HEK293 (cell line): ENCODE data around the gene ITGA4.

Experiments used
- CTCF ChIA-PET: fragments of 350-600 bp; formaldehyde crosslinking; extraction: SDS; loops from one replicate; lab custom pipeline; 2021; ENCODE audit warnings: antibody characterized with exemption; lab: Yijun Ruan, JAX
- POLR2A ChIA-PET: fragments of 300-600 bp; formaldehyde crosslinking; extraction: SDS; loops from one replicate; lab custom pipeline; 2020; ENCODE audit warnings: antibody characterized with exemption, inconsistent platforms; lab: Yijun Ruan, JAX
- H3K27ac ChIP-seq: fragments of 200-500 bp; sonication (Bioruptor generic); 2 replicates; pipeline ENCODE4 v1.5.1; 2014; ENCODE audit warnings: low read depth, low read length, control low read depth, inconsistent platforms; ENCODE audit errors: extremely low read depth
- H3K36me3 ChIP-seq, 2 experiments: fragments of 200-500 bp in 1 of 2; sonication (Bioruptor generic) in 1 of 2; 1 replicate in 1 of 2; 2 replicates in 1 of 2; pipeline ENCODE4 v1.5.1; 2014 to 2017; ENCODE audit warnings: inconsistent platforms in 2 of 2, low read length in 2 of 2; ENCODE audit not compliant: control insufficient read depth in 2 of 2, insufficient read depth in 1 of 2
- H3K4me1 ChIP-seq: fragments of 200-500 bp; sonication (Bioruptor generic); 2 replicates; pipeline ENCODE4 v1.5.1; 2014; ENCODE audit warnings: mild to moderate bottlenecking, low read length, inconsistent platforms; ENCODE audit not compliant: control insufficient read depth, insufficient read depth
- H3K4me3 ChIP-seq: 2 replicates; pipeline ENCODE4 v1.5.1; 2011; ENCODE audit warnings: low read depth, mild to moderate bottlenecking, control low read depth, low read length, moderate library complexity
- H3K9me3 ChIP-seq: fragments of 200-500 bp; sonication (Bioruptor generic); 2 replicates; pipeline ENCODE4 v1.5.1; 2014; ENCODE audit warnings: low read depth, low read length, inconsistent platforms; ENCODE audit not compliant: control insufficient read depth, insufficient read depth
- ATF2 ChIP-seq: fragments of 450-650 bp; formaldehyde crosslinking; IDR thresholded peaks from 2 replicates; pipeline ENCODE4 v1.5.1; 2016; ENCODE audit warnings: missing biosample characterization, missing genetic modification characterization, low read depth
- HIC1 ChIP-seq: fragments of 450-650 bp; formaldehyde crosslinking; IDR thresholded peaks from 2 replicates; pipeline ENCODE4 v1.5.1; 2016; ENCODE audit warnings: missing biosample characterization, missing genetic modification characterization
- MEIS1 ChIP-seq: sonication (generic); formaldehyde crosslinking; IDR thresholded peaks from 2 replicates; pipeline ENCODE4 v1.8.1; 2022; ENCODE audit warnings: missing genetic modification reagents, mild to moderate bottlenecking, borderline replicate concordance
- RBAK ChIP-seq: fragments of 450-650 bp; formaldehyde crosslinking; IDR thresholded peaks from 2 replicates; pipeline ENCODE4 v1.5.1; 2016; ENCODE audit warnings: missing biosample characterization, missing genetic modification characterization
- TSHZ1 ChIP-seq: fragments of 450-650 bp; formaldehyde crosslinking; IDR thresholded peaks from 2 replicates; pipeline ENCODE4 v1.5.1; 2016; ENCODE audit warnings: missing biosample characterization, missing genetic modification characterization, borderline replicate concordance
- ZBTB10 ChIP-seq: fragments of 450-650 bp; formaldehyde crosslinking; IDR thresholded peaks from 2 replicates; pipeline ENCODE4 v1.5.1; 2016; ENCODE audit warnings: missing biosample characterization, missing genetic modification characterization
- ZBTB17 ChIP-seq: fragments of 450-650 bp; formaldehyde crosslinking; IDR thresholded peaks from 2 replicates; pipeline ENCODE4 v1.5.1; 2016; ENCODE audit warnings: missing biosample characterization, missing genetic modification characterization
- ZBTB26 ChIP-seq: fragments of 450-650 bp; formaldehyde crosslinking; optimal IDR thresholded peaks from 2 replicates; pipeline ENCODE3; 2016; ENCODE audit warnings: missing biosample characterization, mild to moderate bottlenecking, missing genetic modification characterization
- ZEB2 ChIP-seq: fragments of 450-650 bp; formaldehyde crosslinking; IDR thresholded peaks from 2 replicates; pipeline ENCODE4 v1.5.1; 2016; ENCODE audit warnings: missing biosample characterization, missing genetic modification characterization
- ZNF121 ChIP-seq: fragments of 450-650 bp; formaldehyde crosslinking; IDR thresholded peaks from 2 replicates; pipeline ENCODE4 v1.5.1; 2016; ENCODE audit warnings: missing biosample characterization, missing genetic modification characterization
- ZNF157 ChIP-seq: fragments of 450-650 bp; formaldehyde crosslinking; IDR thresholded peaks from 2 replicates; pipeline ENCODE4 v1.5.1; 2016; ENCODE audit warnings: missing biosample characterization, missing genetic modification characterization
- ZNF211 ChIP-seq: fragments of 450-650 bp; formaldehyde crosslinking; IDR thresholded peaks from 2 replicates; pipeline ENCODE4 v1.5.1; 2016; ENCODE audit warnings: low read depth, missing biosample characterization, missing genetic modification characterization
- ZNF302 ChIP-seq: fragments of 450-650 bp; formaldehyde crosslinking; IDR thresholded peaks from 2 replicates; pipeline ENCODE4 v1.5.1; 2016; ENCODE audit warnings: missing biosample characterization, missing genetic modification characterization, low read depth
- ZNF426 ChIP-seq: fragments of 450-650 bp; formaldehyde crosslinking; IDR thresholded peaks from 2 replicates; pipeline ENCODE4 v1.5.1; 2017; ENCODE audit warnings: missing biosample characterization, missing genetic modification characterization, mild to moderate bottlenecking, inconsistent platforms, moderate library complexity
- ZNF530 ChIP-seq: fragments of 450-650 bp; formaldehyde crosslinking; IDR thresholded peaks from 2 replicates; pipeline ENCODE4 v1.5.1; 2016; ENCODE audit warnings: low read depth, missing biosample characterization, missing genetic modification characterization
- ZNF747 ChIP-seq: fragments of 450-650 bp; formaldehyde crosslinking; IDR thresholded peaks from 2 replicates; pipeline ENCODE4 v1.5.1; 2016; ENCODE audit warnings: missing biosample characterization, missing genetic modification characterization
- ZNF777 ChIP-seq: fragments of 450-650 bp; formaldehyde crosslinking; IDR thresholded peaks from 2 replicates; pipeline ENCODE4 v1.5.1; 2017; ENCODE audit warnings: missing biosample characterization, missing genetic modification characterization, borderline replicate concordance
- ZSCAN23 ChIP-seq: fragments of 450-650 bp; formaldehyde crosslinking; IDR thresholded peaks from 2 replicates; pipeline ENCODE4 v1.5.1; 2016; ENCODE audit warnings: missing biosample characterization, missing genetic modification characterization
- ZSCAN30 ChIP-seq: fragments of 450-650 bp; IDR thresholded peaks from 2 replicates; pipeline ENCODE4 v1.5.1; 2018; ENCODE audit warnings: missing biosample characterization, mild to moderate bottlenecking, missing genetic modification characterization, moderate library complexity
- TF ChIP-seq, protein P1 (sequence below): fragments of 450-650 bp; formaldehyde crosslinking; IDR thresholded peaks from 2 replicates; pipeline ENCODE4 v1.5.1; 2016; ENCODE audit warnings: missing biosample characterization, missing genetic modification characterization

Gene ITGA4

GRCh38 chr2:181468811-181469210 lies 11.6 kb downstream of the ITGA4 start:
- Histone ChIP-seq H3K4me1 (peaks cover 4% of the 10 kb centered on the region), H3K27ac (no peak overlapping the region), H3K36me3 (no peaks in the 10 kb centered on the region), H3K9me3 (no peaks in the 10 kb centered on the region), H3K4me3 (no peak overlapping the region)
- no peak for TF ChIP-seq HIC1 (tag by site-specific recombination)
- TF ChIP-seq ZNF302 (tag by site-specific recombination): no peak
- TF ChIP-seq RBAK (tag by site-specific recombination): no peak
- TF ChIP-seq ZNF747: no peak
- no peak for TF ChIP-seq ZNF777 (tag by site-specific recombination)
- no peak for TF ChIP-seq ZSCAN30 (tag by site-specific recombination)
- no peak for TF ChIP-seq ZBTB17 (tag by site-specific recombination)
- TF ChIP-seq ZEB2: no peak
- TF ChIP-seq ZNF426 (tag by site-specific recombination): no peak
- TF ChIP-seq MEIS1: no peak
- no peak for TF ChIP-seq ZNF157 (tag by site-specific recombination)
- no peak for TF ChIP-seq ZNF530
- no peak for TF ChIP-seq ATF2 (tag by site-specific recombination)
- TF ChIP-seq, protein P1, sequence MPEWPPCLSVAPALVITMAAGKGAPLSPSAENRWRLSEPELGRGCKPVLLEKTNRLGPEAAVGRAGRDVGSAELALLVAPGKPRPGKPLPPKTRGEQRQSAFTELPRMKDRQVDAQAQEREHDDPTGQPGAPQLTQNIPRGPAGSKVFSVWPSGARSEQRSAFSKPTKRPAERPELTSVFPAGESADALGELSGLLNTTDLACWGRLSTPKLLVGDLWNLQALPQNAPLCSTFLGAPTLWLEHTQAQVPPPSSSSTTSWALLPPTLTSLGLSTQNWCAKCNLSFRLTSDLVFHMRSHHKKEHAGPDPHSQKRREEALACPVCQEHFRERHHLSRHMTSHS (tag by site-specific recombination): no peak
- no peak for TF ChIP-seq ZNF121 (tag by site-specific recombination)
- no peak for TF ChIP-seq ZBTB10 (tag by site-specific recombination)
- no peak for TF ChIP-seq ZNF211 (tag by site-specific recombination)
- no peak for TF ChIP-seq TSHZ1 (tag by site-specific recombination)
- TF ChIP-seq ZBTB26 (tag by site-specific recombination): no peak
- TF ChIP-seq ZSCAN23 (tag by site-specific recombination): no peak
- ChIA-PET CTCF (interaction anchor here (1.6 to 3.9 kb wide), 3 partner anchors 10 to 364 kb away, joined by 3 to 29 read pairs (median 7); no protein-coding TSS in a partner anchor), POLR2A (no interaction called here)
